HepG2 (cell line): Measurements from ENCODE around the gene RAB2B. TPM values are rescaled to one million over a fixed set of nuclear protein-coding genes. Genes with fewer than 3 reads are reported as not detected.

Source experiments
- EED ChIP-seq: sonication (generic); formaldehyde crosslinking; IDR thresholded peaks from 2 replicates; pipeline ENCODE4 v1.5.0; 2020; ENCODE audit warnings: mild to moderate bottlenecking, missing genetic modification reagents
- HNRNPH1 ChIP-seq: fragments of 200-400 bp; formaldehyde crosslinking; optimal IDR thresholded peaks from 2 replicates; pipeline ENCODE3; 2017; ENCODE audit warnings: mild to moderate bottlenecking, low read depth, low read length
- KLF13 ChIP-seq: sonication (generic); formaldehyde crosslinking; IDR thresholded peaks from 2 replicates; pipeline ENCODE4 v1.4.0; 2020; ENCODE audit warnings: mild to moderate bottlenecking, missing genetic modification reagents
- MYNN ChIP-seq: sonication (generic); formaldehyde crosslinking; IDR thresholded peaks from 2 replicates; pipeline ENCODE4 v1.4.0; 2020; ENCODE audit warnings: mild to moderate bottlenecking, low read depth, missing genetic modification reagents
- ONECUT2 ChIP-seq: sonication (generic); formaldehyde crosslinking; IDR thresholded peaks from 2 replicates; pipeline ENCODE4 v1.4.0; 2020; ENCODE audit warnings: missing genetic modification reagents
- PBX2 ChIP-seq: IDR thresholded peaks from 2 replicates; pipeline ENCODE4 v1.6.1; 2016; ENCODE audit warnings: control low read depth
- POLR2A ChIP-seq, 2 experiments: IDR thresholded peaks; 2 replicates each; pipeline ENCODE4 v1.6.1; 2011; ENCODE audit warnings: low read depth in 2 of 2, low read length in 2 of 2, mild to moderate bottlenecking in 1 of 2, moderate library complexity in 1 of 2; ENCODE audit not compliant: insufficient read depth in 1 of 2
- SKI ChIP-seq: fragments of 450-650 bp; IDR thresholded peaks from one replicate; pipeline ENCODE4 v1.6.1; 2018; ENCODE audit warnings: mild to moderate bottlenecking; ENCODE audit not compliant: partially characterized antibody
- ZBTB42 ChIP-seq: sonication (generic); formaldehyde crosslinking; IDR thresholded peaks from 2 replicates; pipeline ENCODE4 v1.5.0; 2020; ENCODE audit warnings: mild to moderate bottlenecking, missing genetic modification reagents
- ZEB1 ChIP-seq: IDR thresholded peaks from 2 replicates; pipeline ENCODE4 v1.6.1; 2012; ENCODE audit warnings: mild to moderate bottlenecking, low read depth, inconsistent platforms; ENCODE audit not compliant: insufficient replicate concordance
- ZNF44 ChIP-seq: sonication (generic); formaldehyde crosslinking; IDR thresholded peaks from 2 replicates; pipeline ENCODE4 v1.5.1; 2020; ENCODE audit warnings: mild to moderate bottlenecking, missing genetic modification reagents
- ZNF503 ChIP-seq: sonication (generic); formaldehyde crosslinking; IDR thresholded peaks from 2 replicates; pipeline ENCODE4 v1.4.0; 2020; ENCODE audit warnings: missing genetic modification reagents
- ZNF543 ChIP-seq: sonication (generic); formaldehyde crosslinking; IDR thresholded peaks from 2 replicates; pipeline ENCODE4 v1.4.0; 2020; ENCODE audit warnings: mild to moderate bottlenecking, missing genetic modification reagents
- ZNF546 ChIP-seq: sonication (generic); formaldehyde crosslinking; conservative IDR thresholded peaks from 2 replicates; pipeline ENCODE4 v1.8.1; 2023; ENCODE audit warnings: mild to moderate bottlenecking, missing genetic modification reagents
- ZNF558 ChIP-seq: sonication (generic); formaldehyde crosslinking; IDR thresholded peaks from 2 replicates; pipeline ENCODE4 v1.9.0; 2022; ENCODE audit warnings: mild to moderate bottlenecking, missing genetic modification reagents, borderline replicate concordance
- ZNF660 ChIP-seq: sonication (generic); formaldehyde crosslinking; IDR thresholded peaks from 2 replicates; pipeline ENCODE4 v1.5.1; 2020; ENCODE audit warnings: mild to moderate bottlenecking, low read depth, missing genetic modification reagents, borderline replicate concordance
- ZNF747 ChIP-seq: sonication (generic); formaldehyde crosslinking; IDR thresholded peaks from 2 replicates; pipeline ENCODE4 v1.8.1; 2023; ENCODE audit warnings: missing genetic modification reagents, mild to moderate bottlenecking, borderline replicate concordance
- ZNF776 ChIP-seq: sonication (generic); formaldehyde crosslinking; IDR thresholded peaks from 2 replicates; pipeline ENCODE4 v1.4.0; 2020; ENCODE audit warnings: mild to moderate bottlenecking, missing genetic modification reagents
- ZNF790 ChIP-seq: sonication (generic); formaldehyde crosslinking; IDR thresholded peaks from 2 replicates; pipeline ENCODE4 v1.8.0; 2022; ENCODE audit warnings: missing genetic modification reagents, mild to moderate bottlenecking, borderline replicate concordance
- polyA plus RNA-seq, 8 experiments: library from polyadenylated mRNA; depleted of rRNA in 3 of 8; stranded (reverse) in 7 of 8; unstranded in 1 of 8; fragments of >200 nt; fragmentation: Illumina TruSeq in 4 of 8; extraction: Trizol in 4 of 8; gene quantifications; 2 replicates each; pipeline versions ENCODE4 v1.2.1 to v1.2.3, GENCODE V29; 2011 to 2016; ENCODE audit warnings: low read depth in 4 of 8, missing spikeins in 1 of 8, mixed read lengths in 1 of 8; ENCODE audit not compliant: insufficient read depth in 1 of 8
- total RNA-seq, 5 experiments: library from RNA; depleted of rRNA; stranded (reverse); fragments of >200 nt; fragmentation: Illumina TruSeq; extraction: Trizol; gene quantifications; 2 replicates each; pipeline ENCODE4 v1.2.3, GENCODE V29; 2016; ENCODE audit warnings: low read depth in 1 of 5
- TF ChIP-seq, protein P1 (sequence below): sonication (generic); formaldehyde crosslinking; IDR thresholded peaks from 2 replicates; pipeline ENCODE4 v1.4.0; 2020; ENCODE audit warnings: mild to moderate bottlenecking, missing genetic modification reagents
- TF ChIP-seq, protein P2 (sequence below): sonication (generic); formaldehyde crosslinking; IDR thresholded peaks from 2 replicates; pipeline ENCODE4 v1.5.1; 2020; ENCODE audit warnings: missing genetic modification reagents, mild to moderate bottlenecking, borderline replicate concordance

The RAB2B gene
- total and polyA plus RNA-seq, 2 of the 13 experiments (the other 11 are each of a cell fraction or from before 2014, with no cell fraction given), result 36.0 to 60.6 TPM

DNA sequence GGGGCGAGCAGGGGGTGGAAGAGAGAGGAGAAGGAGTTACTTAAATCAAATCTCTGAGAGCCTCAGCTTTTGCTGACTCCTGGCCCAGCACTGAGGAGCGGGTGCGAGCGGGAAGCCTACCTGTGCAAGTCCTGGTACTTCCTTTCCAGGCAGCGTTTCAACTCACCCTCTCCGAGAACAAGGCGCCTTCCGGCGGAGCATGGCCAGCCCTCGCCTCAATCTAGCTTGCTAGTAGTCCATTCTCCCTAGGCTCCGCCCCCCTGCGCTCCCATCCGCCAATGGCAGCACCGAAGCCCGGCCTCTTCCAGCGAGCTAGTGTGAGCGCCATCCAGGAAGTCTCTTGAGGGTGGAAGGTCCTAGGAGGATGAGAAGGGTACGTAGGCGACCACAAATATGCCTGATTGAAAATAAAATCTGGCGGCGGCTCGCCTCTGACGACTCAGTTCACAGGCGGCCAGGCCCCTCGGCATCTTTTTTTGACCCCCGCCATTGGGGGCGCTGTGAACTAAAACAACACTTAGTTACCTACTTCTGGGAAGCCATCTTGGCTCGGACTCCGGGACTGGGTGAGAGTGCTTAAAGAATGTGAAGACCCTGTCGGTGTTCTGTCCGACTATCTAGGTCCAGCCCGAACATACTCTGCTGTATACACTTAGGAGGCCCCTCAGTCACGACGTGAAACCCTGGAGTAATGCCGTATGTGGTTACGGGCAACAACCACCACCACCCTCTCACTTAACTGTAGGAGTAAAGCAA lies 20.7 kb downstream of the RAB2B start, which contains the start of gene CHD8 (continued):
- TF ChIP-seq ZNF558 (CRISPR knock-in tag) (peak; percentile 92; the same call in 1 of the 2 replicates), ZNF790 (no peak), ZNF543 (CRISPR knock-in tag) (no peak), ZNF660 (no peak), ZNF776 (no peak), ZNF503 (CRISPR knock-in tag) (no peak), ZEB1 (peak; percentile 81), PBX2 (peak; percentile 68), MYNN (no peak), ONECUT2 (CRISPR knock-in tag) (no peak), ZNF747 (CRISPR knock-in tag) (peak; percentile 87; the same call in 1 of the 2 replicates), ZBTB42 (CRISPR knock-in tag) (no peak), EED (CRISPR knock-in tag) (peak; percentile 27; the same call in 1 of the 2 replicates), ZNF44 (CRISPR knock-in tag) (peak; percentile 83; the same call in 1 of the 2 replicates), ZNF546 (CRISPR knock-in tag) (no peak), KLF13 (CRISPR knock-in tag) (0 out of 2 replicates have a peak, but pooled peaks have one; percentile 1), POLR2A (IDR thresholded peaks at IDR 0.05; ENCODE audit: insufficient read depth in 1 of 2, low read depth in 2 of 2, low read length in 2 of 2) (peak; percentile 91 to 95), HNRNPH1 (no peak), SKI (peak; percentile 60)
- TF ChIP-seq, protein P1, sequence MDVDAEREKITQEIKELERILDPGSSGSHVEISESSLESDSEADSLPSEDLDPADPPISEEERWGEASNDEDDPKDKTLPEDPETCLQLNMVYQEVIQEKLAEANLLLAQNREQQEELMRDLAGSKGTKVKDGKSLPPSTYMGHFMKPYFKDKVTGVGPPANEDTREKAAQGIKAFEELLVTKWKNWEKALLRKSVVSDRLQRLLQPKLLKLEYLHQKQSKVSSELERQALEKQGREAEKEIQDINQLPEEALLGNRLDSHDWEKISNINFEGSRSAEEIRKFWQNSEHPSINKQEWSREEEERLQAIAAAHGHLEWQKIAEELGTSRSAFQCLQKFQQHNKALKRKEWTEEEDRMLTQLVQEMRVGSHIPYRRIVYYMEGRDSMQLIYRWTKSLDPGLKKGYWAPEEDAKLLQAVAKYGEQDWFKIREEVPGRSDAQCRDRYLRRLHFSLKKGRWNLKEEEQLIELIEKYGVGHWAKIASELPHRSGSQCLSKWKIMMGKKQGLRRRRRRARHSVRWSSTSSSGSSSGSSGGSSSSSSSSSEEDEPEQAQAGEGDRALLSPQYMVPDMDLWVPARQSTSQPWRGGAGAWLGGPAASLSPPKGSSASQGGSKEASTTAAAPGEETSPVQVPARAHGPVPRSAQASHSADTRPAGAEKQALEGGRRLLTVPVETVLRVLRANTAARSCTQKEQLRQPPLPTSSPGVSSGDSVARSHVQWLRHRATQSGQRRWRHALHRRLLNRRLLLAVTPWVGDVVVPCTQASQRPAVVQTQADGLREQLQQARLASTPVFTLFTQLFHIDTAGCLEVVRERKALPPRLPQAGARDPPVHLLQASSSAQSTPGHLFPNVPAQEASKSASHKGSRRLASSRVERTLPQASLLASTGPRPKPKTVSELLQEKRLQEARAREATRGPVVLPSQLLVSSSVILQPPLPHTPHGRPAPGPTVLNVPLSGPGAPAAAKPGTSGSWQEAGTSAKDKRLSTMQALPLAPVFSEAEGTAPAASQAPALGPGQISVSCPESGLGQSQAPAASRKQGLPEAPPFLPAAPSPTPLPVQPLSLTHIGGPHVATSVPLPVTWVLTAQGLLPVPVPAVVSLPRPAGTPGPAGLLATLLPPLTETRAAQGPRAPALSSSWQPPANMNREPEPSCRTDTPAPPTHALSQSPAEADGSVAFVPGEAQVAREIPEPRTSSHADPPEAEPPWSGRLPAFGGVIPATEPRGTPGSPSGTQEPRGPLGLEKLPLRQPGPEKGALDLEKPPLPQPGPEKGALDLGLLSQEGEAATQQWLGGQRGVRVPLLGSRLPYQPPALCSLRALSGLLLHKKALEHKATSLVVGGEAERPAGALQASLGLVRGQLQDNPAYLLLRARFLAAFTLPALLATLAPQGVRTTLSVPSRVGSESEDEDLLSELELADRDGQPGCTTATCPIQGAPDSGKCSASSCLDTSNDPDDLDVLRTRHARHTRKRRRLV, result peak; percentile 95
- TF ChIP-seq, protein P2, sequence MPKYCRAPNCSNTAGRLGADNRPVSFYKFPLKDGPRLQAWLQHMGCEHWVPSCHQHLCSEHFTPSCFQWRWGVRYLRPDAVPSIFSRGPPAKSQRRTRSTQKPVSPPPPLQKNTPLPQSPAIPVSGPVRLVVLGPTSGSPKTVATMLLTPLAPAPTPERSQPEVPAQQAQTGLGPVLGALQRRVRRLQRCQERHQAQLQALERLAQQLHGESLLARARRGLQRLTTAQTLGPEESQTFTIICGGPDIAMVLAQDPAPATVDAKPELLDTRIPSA (CRISPR knock-in tag), result no peak
